Measurements from ENCODE around the gene MAG. TPM values are rescaled to one million over a fixed set of nuclear protein-coding genes. Genes with fewer than 3 reads are reported as not detected.
A peak's percentile ranks its signal among the peaks of the same experiment; 100 is the strongest.

Gene MAG
- total and polyA plus RNA-seq, 2 of the 13 experiments (the other 11 are each of a cell fraction or from before 2014, with no cell fraction given) = 0.20 to 1.3 TPM

GRCh38 chr19:35317464-35318043 lies 25.6 kb downstream of the MAG start (continued):
- TF ChIP-seq ZNF713 (CRISPR knock-in tag; IDR thresholded peaks at IDR 0.05) = no peak
- TF ChIP-seq KDM2A (CRISPR knock-in tag; IDR thresholded peaks at IDR 0.05; ENCODE audit: borderline replicate concordance, low read depth) = no peak
- TF ChIP-seq SMYD3 (CRISPR knock-in tag; IDR thresholded peaks at IDR 0.05) = no peak
- TF ChIP-seq NCOA2 (CRISPR knock-in tag; IDR thresholded peaks at IDR 0.05) = no peak
- TF ChIP-seq, protein P1, sequence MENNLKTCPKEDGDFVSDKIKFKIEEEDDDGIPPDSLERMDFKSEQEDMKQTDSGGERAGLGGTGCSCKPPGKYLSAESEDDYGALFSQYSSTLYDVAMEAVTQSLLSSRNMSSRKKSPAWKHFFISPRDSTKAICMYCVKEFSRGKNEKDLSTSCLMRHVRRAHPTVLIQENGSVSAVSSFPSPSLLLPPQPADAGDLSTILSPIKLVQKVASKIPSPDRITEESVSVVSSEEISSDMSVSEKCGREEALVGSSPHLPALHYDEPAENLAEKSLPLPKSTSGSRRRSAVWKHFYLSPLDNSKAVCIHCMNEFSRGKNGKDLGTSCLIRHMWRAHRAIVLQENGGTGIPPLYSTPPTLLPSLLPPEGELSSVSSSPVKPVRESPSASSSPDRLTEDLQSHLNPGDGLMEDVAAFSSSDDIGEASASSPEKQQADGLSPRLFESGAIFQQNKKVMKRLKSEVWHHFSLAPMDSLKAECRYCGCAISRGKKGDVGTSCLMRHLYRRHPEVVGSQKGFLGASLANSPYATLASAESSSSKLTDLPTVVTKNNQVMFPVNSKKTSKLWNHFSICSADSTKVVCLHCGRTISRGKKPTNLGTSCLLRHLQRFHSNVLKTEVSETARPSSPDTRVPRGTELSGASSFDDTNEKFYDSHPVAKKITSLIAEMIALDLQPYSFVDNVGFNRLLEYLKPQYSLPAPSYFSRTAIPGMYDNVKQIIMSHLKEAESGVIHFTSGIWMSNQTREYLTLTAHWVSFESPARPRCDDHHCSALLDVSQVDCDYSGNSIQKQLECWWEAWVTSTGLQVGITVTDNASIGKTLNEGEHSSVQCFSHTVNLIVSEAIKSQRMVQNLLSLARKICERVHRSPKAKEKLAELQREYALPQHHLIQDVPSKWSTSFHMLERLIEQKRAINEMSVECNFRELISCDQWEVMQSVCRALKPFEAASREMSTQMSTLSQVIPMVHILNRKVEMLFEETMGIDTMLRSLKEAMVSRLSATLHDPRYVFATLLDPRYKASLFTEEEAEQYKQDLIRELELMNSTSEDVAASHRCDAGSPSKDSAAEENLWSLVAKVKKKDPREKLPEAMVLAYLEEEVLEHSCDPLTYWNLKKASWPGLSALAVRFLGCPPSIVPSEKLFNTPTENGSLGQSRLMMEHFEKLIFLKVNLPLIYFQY (CRISPR knock-in tag; IDR thresholded peaks at IDR 0.05; ENCODE audit: borderline replicate concordance) = no peak
- TF ChIP-seq ZBTB8A (CRISPR knock-in tag; IDR thresholded peaks at IDR 0.05; ENCODE audit: borderline replicate concordance, low read depth) = no peak
- no peak for TF ChIP-seq TBL1XR1 (IDR thresholded peaks at IDR 0.05; ENCODE audit: borderline replicate concordance, low read length, partially characterized antibody)
- no peak for TF ChIP-seq ZNF883 (CRISPR knock-in tag; IDR thresholded peaks at IDR 0.05; ENCODE audit: not compliant biosample characterization)
- peak; percentile 60; the same call in 1 of the 2 replicates for TF ChIP-seq ZBTB42 (CRISPR knock-in tag; IDR thresholded peaks at IDR 0.05)
- no peak for TF ChIP-seq ZBTB43 (CRISPR knock-in tag; conservative IDR thresholded peaks at IDR 0.05)
- no peak for TF ChIP-seq ZNF619 (CRISPR knock-in tag; IDR thresholded peaks at IDR 0.05)
- peak; percentile 7; the same call in 1 of the 2 replicates for TF ChIP-seq ZFY (CRISPR knock-in tag; IDR thresholded peaks at IDR 0.05)
- TF ChIP-seq HMGXB4 (CRISPR knock-in tag; IDR thresholded peaks at IDR 0.05; ENCODE audit: borderline replicate concordance in 1 of 2, low read depth in 1 of 2) = no peak
- TF ChIP-seq JUND (CRISPR knock-in tag; IDR thresholded peaks at IDR 0.05) = no peak
- no peak for TF ChIP-seq ZNF772 (CRISPR knock-in tag; IDR thresholded peaks at IDR 0.05)
- no peak for TF ChIP-seq DNMT3B (CRISPR knock-in tag; conservative IDR thresholded peaks at IDR 0.05)
- TF ChIP-seq MEF2D (CRISPR knock-in tag; IDR thresholded peaks at IDR 0.05) = peak; percentile 21; the same call in 1 of the 2 replicates
- TF ChIP-seq, protein P2, sequence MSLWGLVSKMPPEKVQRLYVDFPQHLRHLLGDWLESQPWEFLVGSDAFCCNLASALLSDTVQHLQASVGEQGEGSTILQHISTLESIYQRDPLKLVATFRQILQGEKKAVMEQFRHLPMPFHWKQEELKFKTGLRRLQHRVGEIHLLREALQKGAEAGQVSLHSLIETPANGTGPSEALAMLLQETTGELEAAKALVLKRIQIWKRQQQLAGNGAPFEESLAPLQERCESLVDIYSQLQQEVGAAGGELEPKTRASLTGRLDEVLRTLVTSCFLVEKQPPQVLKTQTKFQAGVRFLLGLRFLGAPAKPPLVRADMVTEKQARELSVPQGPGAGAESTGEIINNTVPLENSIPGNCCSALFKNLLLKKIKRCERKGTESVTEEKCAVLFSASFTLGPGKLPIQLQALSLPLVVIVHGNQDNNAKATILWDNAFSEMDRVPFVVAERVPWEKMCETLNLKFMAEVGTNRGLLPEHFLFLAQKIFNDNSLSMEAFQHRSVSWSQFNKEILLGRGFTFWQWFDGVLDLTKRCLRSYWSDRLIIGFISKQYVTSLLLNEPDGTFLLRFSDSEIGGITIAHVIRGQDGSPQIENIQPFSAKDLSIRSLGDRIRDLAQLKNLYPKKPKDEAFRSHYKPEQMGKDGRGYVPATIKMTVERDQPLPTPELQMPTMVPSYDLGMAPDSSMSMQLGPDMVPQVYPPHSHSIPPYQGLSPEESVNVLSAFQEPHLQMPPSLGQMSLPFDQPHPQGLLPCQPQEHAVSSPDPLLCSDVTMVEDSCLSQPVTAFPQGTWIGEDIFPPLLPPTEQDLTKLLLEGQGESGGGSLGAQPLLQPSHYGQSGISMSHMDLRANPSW (CRISPR knock-in tag; IDR thresholded peaks at IDR 0.05; ENCODE audit: borderline replicate concordance) = no peak
- no peak for TF ChIP-seq KDM4B (CRISPR knock-in tag; IDR thresholded peaks at IDR 0.05)
- TF ChIP-seq ZNF543 (CRISPR knock-in tag; IDR thresholded peaks at IDR 0.05) = no peak
- TF ChIP-seq ZSCAN22 (CRISPR knock-in tag; IDR thresholded peaks at IDR 0.05) = no peak
